K562 (cell line): ENCODE results near the gene PYGO2. TPM values are rescaled to one million over a fixed set of nuclear protein-coding genes. Genes with fewer than 3 reads are reported as not detected.

Experiments used
- BACH1 ChIP-seq: fragments of 200-800 bp; sonication (Bioruptor generic); IDR thresholded peaks from 2 replicates; pipeline ENCODE4 v1.6.1; 2016; ENCODE audit warnings: missing genetic modification characterization, missing compliant biosample characterization
- C11orf30 ChIP-seq: fragments of 450-650 bp; IDR thresholded peaks from 2 replicates; pipeline ENCODE4 v1.6.1; 2016; ENCODE audit warnings: low read depth, mild to moderate bottlenecking
- CHCHD3 ChIP-seq: fragments of 250-450 bp; sonication (Bioruptor Pico); IDR thresholded peaks from 2 replicates; pipeline ENCODE4 v2.1.2; 2022; ENCODE audit warnings: mild to moderate bottlenecking
- ELF4 ChIP-seq: fragments of 450-650 bp; formaldehyde crosslinking; IDR thresholded peaks from 2 replicates; pipeline ENCODE4 v1.4.0; 2022; ENCODE audit warnings: missing genetic modification characterization
- FOXP1 ChIP-seq: sonication (generic); formaldehyde crosslinking; IDR thresholded peaks from 2 replicates; pipeline ENCODE4 v1.8.0; 2022; ENCODE audit warnings: mild to moderate bottlenecking, missing genetic modification reagents
- HDGF ChIP-seq: fragments of 450-650 bp; IDR thresholded peaks from 2 replicates; pipeline ENCODE4 v1.6.1; 2016
- HMGXB4 ChIP-seq: sonication (generic); formaldehyde crosslinking; IDR thresholded peaks from 2 replicates; pipeline ENCODE4 v1.8.1; 2023; ENCODE audit warnings: mild to moderate bottlenecking, missing genetic modification reagents
- MGA ChIP-seq: fragments of 450-650 bp; IDR thresholded peaks from 2 replicates; pipeline ENCODE4 v1.6.1; 2016; ENCODE audit warnings: mild to moderate bottlenecking, moderate library complexity
- SLC30A9 ChIP-seq: fragments of 250-450 bp; sonication (Bioruptor Pico); IDR thresholded peaks from 2 replicates; pipeline ENCODE4 v1.8.0; 2022; ENCODE audit warnings: mild to moderate bottlenecking, moderate library complexity
- SMAD4 ChIP-seq: fragments of 250-450 bp; sonication (Bioruptor Pico); conservative IDR thresholded peaks from 2 replicates; pipeline ENCODE4 v1.8.0; 2021; ENCODE audit warnings: inconsistent platforms, mild to moderate bottlenecking, moderate library complexity
- SOX6 ChIP-seq: fragments of 450-650 bp; IDR thresholded peaks from 2 replicates; pipeline ENCODE4 v1.6.1; 2014; ENCODE audit warnings: mild to moderate bottlenecking
- TAF9B ChIP-seq: fragments of 450-650 bp; IDR thresholded peaks from 2 replicates; pipeline ENCODE4 v1.6.1; 2018; ENCODE audit warnings: mild to moderate bottlenecking; ENCODE audit not compliant: partially characterized antibody
- TARDBP ChIP-seq: fragments of 450-650 bp; IDR thresholded peaks from 2 replicates; pipeline ENCODE4 v1.6.1; 2016
- ZNF354B ChIP-seq: fragments of 250-450 bp; sonication (Bioruptor Pico); IDR thresholded peaks from 2 replicates; pipeline ENCODE4 v1.4.0; 2020
- polyA plus RNA-seq, 8 experiments: library from polyadenylated mRNA; depleted of rRNA in 4 of 8; stranded (reverse) in 5 of 8; unstranded in 3 of 8; fragments of >200 nt; fragmentation: Nextera tagmentation in 2 of 8; fragmentation: Illumina TruSeq in 1 of 8; extraction: Ambion mirVana in 2 of 8; extraction: Trizol in 1 of 8; gene quantifications; 2 replicates each; pipeline versions ENCODE4 v1.2.1 to v1.2.3, GENCODE V29; 2011 to 2014; ENCODE audit warnings: inconsistent platforms in 1 of 8, missing spikeins in 1 of 8
- total RNA-seq, 7 experiments: library from RNA; depleted of rRNA in 6 of 7; stranded (reverse); fragments of >200 nt in 6 of 7; fragmentation: Illumina TruSeq in 2 of 7; extraction: Trizol in 2 of 7; gene quantifications; 2 replicates each; pipeline versions ENCODE4 v1.2.1 to v1.2.3, GENCODE V29; 2011 to 2021; ENCODE audit warnings: low replicate concordance in 1 of 7
- TF ChIP-seq, protein P1 (sequence below): fragments of 250-450 bp; sonication (Bioruptor Pico); IDR thresholded peaks from 2 replicates; pipeline ENCODE4 v1.5.0; 2020; ENCODE audit warnings: mild to moderate bottlenecking

Gene PYGO2
- total and polyA plus RNA-seq, 9 of the 15 experiments (the other 6 are each of a cell fraction or from before 2014, with no cell fraction given) = 8.3 to 36.2 (median 18.2) TPM

DNA sequence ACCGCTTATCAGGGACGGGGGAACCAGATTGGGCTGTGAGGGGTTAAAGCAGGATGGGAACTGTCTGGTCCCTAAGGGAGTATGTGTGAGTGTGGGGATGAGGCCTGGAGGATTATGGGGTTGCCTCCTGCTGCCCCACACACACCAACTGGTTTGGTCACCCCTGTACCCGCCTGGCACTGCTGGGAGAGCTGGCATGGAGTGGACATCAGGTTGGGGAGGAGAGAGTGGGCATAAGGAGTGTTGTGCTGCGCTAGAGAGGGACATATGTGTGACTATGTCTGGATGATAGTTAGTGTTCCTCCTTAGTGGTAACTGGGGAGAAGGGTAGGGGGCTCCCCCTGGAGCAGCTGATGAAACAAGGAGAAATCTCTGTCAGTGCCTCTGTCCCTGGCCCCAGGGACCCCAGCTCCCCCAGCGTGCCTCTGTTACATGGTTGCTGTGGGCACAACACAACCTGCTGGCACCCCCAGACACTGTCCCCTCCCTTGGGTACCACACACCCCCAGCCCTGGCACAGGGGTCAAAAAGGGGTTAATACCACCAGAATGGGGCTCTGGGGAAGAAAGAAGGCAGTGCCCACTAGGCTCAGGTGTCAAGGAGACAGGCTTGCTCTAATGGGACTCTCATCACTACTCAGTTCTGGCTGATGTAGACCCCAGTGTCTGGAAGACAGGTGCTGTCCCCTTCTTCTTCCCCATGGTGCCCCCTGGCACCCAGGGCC, 42.9 kb upstream of the PYGO2 start (continued):
- TF ChIP-seq MGA = no peak
- TF ChIP-seq SMAD4 (CRISPR knock-in tag) = peak; percentile 64; the same call in 1 of the 2 replicates
- no peak for TF ChIP-seq FOXP1 (CRISPR knock-in tag)
- 0 out of 2 replicates have a peak, but pooled peaks have one; percentile 20 for TF ChIP-seq ELF4 (CRISPR knock-in tag)
- 0 out of 2 replicates have a peak, but pooled peaks have one; percentile 34 for TF ChIP-seq TARDBP
- TF ChIP-seq TAF9B = no peak
- no peak for TF ChIP-seq C11orf30
- 0 out of 2 replicates have a peak, but pooled peaks have one; percentile 18 for TF ChIP-seq SOX6
- TF ChIP-seq HMGXB4 (CRISPR knock-in tag) = no peak
- TF ChIP-seq HDGF = 0 out of 2 replicates have a peak, but pooled peaks have one; percentile 54
- 0 out of 2 replicates have a peak, but pooled peaks have one; percentile 48 for TF ChIP-seq BACH1 (tag)
- TF ChIP-seq CHCHD3 (CRISPR knock-in tag) = no peak
- TF ChIP-seq SLC30A9 (CRISPR knock-in tag) = no peak
- TF ChIP-seq ZNF354B (CRISPR knock-in tag) = no peak
- TF ChIP-seq, protein P1, sequence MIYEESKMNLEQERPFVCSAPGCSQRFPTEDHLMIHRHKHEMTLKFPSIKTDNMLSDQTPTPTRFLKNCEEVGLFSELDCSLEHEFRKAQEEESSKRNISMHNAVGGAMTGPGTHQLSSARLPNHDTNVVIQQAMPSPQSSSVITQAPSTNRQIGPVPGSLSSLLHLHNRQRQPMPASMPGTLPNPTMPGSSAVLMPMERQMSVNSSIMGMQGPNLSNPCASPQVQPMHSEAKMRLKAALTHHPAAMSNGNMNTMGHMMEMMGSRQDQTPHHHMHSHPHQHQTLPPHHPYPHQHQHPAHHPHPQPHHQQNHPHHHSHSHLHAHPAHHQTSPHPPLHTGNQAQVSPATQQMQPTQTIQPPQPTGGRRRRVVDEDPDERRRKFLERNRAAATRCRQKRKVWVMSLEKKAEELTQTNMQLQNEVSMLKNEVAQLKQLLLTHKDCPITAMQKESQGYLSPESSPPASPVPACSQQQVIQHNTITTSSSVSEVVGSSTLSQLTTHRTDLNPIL = no peak
